ENCODE measurements around the gene DUOXA2. TPM values are rescaled to one million over a fixed set of nuclear protein-coding genes. Genes with fewer than 3 reads are reported as not detected.

Gene DUOXA2
- total RNA-seq, 1 experiment from 2014 or later = not detected

DNA sequence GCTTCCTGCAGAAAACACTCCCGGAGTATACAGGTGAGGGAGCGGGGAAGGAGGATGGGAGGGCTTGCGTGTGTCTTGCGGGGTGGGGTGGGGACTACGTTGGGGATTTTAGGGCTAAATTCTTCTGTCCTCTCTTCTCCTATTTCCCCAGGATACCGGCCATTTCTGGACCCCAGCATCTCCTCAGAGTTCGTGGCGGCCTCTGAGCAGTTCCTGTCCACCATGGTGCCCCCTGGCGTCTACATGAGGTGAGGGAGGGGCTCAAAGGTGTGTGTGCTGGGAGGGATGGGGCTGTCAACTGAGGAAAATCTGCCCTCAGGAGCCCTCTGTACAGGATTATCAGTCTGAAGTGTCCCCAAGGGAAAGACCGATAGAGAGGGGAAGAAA is 22.2 kb downstream of the DUOXA2 start:
- DNase-seq (ENCODE audit: low read depth) = no peak

DNA sequence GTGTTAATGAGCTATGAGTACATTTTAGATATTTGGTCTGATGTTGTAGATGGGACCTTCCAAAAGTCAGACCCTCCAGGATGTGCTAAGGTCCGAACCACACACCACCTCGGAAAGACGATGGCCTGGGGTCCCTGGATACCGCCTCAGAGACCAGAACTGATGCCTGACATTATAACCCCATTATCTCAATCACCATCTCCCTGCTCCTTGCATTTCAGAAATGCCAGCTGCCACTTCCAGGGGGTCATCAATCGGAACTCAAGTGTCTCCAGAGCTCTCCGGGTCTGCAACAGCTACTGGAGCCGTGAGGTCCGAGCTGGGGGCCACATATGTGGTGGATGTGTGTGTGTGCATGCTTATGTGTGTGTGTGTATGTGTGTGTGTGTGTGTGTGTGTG is 23.6 kb downstream of the DUOXA2 start:
- DNase-seq (ENCODE audit: low read depth) = no peak

DNA sequence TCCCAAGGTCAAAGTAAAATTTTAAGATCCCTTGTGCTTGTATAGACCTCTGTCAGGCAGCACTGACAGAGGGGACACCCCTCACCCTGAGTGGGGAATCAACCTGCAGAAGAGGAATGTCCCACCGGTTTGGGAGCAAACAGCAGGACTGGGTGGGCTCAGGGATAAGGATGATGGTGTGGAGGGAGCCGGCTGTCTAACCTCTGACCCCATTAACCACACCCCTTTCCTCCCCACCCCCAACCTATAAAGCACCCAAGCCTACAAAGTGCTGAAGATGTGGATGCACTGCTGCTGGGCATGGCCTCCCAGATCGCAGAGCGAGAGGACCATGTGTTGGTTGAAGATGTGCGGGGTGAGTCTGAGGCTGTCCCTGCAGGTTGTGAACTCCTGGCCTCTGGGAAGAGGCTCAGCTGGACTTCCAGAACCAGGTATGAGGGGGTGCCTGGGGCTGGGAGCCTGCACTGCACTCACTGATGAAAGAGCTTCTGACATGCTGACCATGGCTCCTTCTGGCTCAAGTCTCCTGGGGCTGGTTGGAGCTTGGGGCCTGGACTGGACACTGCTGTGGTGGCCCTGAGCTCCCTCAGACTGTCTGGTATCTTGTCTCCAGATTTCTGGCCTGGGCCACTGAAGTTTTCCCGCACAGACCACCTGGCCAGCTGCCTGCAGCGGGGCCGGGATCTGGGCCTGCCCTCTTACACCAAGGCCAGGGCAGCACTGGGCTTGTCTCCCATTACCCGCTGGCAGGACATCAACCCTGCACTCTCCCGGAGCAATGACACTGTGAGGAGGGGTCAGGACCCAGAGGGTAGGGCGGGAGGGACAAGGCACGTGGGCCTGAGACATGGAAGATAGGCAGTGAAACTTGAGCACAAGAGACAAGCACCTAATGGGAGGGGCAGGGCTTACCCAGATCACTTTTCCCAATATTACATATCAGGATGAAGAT is 25.0 kb downstream of the DUOXA2 start:
- DNase-seq (ENCODE audit: low read depth) = no peak

DNA sequence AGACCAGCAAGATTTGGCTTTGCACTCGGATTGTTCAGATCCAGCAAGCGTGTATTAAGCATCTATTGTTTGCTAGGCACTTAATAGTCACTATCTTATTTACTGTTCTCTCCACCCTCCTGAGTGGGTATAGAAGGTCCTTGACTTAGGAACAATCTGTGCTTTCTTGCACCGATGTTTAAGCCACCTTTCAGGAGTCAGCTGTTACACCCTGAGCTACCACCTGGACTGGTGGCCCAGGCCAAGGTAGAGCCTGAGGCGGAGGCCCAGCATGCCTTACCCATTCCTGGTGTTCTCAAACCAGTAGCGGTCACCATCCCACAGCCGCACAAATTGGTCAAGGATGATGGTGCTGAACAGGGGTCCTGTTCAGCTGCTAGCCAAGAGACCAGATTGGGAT is 25.6 kb downstream of the DUOXA2 start:
- DNase-seq (ENCODE audit: low read depth) = no peak

DNA sequence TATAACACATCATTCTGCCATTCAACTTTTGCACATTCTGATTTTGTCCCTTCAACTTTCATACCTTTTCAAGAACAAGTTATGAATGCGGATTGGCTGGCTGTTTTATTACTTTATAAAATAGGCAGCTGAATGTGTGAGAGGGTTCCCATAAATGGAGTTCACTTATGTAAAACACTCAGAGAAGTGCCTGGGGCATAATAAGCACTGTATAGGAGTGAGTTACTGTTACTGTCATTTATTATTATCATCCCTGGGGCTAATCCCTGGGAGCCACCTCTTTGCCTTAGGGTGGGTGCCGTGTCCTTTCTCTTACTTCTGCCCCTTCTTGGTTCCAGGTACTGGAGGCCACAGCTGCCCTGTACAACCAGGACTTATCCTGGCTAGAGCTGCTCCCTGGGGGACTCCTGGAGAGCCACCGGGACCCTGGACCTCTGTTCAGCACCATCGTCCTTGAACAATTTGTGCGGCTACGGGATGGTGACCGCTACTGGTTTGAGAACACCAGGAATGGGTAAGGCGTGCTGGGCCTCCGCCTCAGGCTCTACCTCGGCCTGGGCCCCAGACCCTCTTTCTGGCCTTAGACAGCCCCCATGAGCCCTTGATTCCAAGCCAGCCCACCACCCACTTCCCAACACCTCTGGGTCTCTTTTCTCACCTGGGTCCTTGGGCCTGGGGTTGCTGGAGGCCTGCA is 26.6 kb downstream of the DUOXA2 start:
- DNase-seq (ENCODE audit: low read depth) = no peak

DNA sequence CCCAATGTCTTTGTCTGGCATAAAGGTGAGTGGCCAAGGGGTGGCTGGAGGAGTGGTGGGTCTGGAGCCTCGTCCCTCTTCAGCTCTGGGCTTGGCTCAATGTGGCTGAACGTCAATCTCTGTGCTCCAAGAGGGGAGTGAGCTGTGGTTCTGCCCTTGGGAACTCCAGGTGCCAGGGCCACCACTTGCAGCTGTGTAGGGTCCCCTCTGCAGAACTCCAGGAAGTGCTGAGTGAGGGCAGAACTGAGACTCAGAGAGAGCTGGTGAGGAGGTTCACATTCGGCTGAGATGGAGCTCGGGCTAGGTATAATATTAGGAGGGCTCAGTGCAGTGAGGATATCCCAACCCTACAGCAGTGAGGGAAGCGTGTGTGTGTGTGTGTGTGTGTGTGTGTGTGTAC is 27.3 kb downstream of the DUOXA2 start:
- DNase-seq (ENCODE audit: low read depth) = no peak

- no peak for DNase-seq (ENCODE audit: low read depth)
Observed at GRCh38 chr15:45143056-45143455, 28.9 kb downstream of the DUOXA2 start.

DNA sequence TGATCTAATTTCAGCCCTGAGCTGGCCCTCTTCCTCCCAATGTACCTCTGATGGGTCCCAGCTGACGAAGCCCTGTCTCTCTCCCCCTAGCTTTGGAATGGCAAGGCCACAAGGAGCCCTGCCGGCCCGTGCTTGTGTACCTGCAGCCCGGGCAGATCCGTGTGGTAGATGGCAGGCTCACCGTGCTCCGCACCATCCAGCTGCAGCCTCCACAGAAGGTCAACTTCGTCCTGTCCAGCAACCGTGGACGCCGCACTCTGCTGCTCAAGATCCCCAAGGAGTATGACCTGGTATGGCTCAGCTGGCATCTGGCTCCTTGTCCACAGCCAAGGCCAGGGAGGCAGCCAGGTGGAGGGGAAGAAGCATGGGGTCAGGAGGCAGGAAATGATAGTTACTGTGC is 29.8 kb downstream of the DUOXA2 start:
- no peak for DNase-seq (ENCODE audit: low read depth)

GRCh38 chr15:45144775-45145174 is 30.6 kb downstream of the DUOXA2 start:
- no peak for DNase-seq (ENCODE audit: low read depth)

- no peak for DNase-seq (ENCODE audit: low read depth)
Observed at GRCh38 chr15:45146405-45146804, 32.3 kb downstream of the DUOXA2 start.

GRCh38 chr15:45147606-45148005 is 33.5 kb downstream of the DUOXA2 start:
- no peak for DNase-seq (ENCODE audit: low read depth)

GRCh38 chr15:45148076-45149059 is 34.2 kb downstream of the DUOXA2 start:
- DNase-seq (ENCODE audit: low read depth) = no peak

- DNase-seq (ENCODE audit: low read depth) = no peak
Observed at GRCh38 chr15:45149060-45149459, 34.9 kb downstream of the DUOXA2 start.

DNA sequence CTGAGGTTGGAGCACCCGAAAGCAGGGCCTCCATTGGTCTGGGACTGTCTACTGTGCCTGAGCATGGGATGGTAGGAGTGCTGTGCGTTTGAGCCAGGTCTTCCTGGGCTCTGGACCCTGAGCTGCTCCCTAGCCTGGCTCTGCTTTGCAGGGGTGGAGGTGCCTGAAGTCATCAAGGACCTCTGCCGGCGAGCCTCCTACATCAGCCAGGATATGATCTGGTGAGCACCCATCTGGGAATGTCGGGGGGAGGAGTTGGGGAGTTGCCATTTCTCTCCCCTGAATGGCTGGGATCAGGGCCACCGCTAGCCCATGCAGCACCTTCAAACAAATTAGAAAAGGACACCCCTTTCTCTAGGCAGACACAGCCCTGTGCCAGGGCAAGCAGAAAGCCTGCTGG is 36.4 kb downstream of the DUOXA2 start:
- no peak for DNase-seq (ENCODE audit: low read depth)

DNA sequence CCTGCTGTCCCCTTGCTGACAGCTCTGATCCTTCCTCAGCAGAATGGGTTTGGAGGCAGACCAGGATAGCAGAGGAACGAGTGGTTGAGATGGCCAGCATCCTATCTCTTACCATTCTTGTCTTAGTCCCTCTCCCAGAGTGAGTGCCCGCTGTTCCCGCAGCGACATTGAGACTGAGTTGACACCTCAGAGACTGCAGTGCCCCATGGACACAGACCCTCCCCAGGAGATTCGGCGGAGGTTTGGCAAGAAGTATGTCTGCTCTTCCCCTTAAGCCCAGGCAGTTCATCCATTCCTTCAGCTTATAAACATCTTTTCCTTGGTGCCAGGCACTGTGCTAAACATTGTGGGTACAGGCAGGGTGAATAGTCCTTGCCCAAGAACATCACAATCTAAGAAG is 36.9 kb downstream of the DUOXA2 start:
- no peak for DNase-seq (ENCODE audit: low read depth)

DNA sequence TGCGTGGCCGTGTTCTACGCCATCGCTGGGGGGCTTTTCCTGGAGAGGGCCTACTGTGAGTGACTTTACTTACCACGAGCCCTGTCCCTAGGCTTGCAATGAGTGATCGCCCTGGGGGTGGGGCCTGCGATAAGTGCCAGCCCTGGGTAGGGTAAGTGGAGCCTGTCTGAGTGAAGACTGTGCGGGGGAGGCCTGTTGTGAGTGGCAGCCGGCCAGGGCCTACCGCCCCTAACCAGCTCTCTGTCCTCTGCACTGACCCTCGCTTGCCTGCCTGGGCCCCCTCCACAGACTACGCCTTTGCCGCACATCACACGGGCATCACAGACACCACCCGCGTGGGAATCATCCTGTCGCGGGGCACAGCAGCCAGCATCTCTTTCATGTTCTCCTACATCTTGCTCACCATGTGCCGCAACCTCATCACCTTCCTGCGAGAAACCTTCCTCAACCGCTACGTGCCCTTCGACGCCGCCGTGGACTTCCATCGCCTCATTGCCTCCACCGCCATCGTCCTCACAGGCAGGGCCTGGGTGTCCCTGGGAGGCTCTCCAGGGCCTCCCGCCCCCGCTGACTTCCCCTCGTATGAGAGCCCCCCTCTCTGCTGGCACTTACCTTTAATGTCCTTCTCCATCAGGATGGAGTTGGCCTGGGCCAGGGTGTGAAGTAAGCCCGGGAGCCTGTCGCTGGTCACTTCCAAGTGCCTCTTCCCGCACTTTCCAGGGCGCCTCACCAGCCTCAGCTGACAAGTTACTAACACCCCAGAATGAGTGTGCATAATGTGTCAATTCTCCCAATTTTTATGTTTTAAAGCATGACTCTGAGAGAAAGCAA is 38.1 kb downstream of the DUOXA2 start:
- no peak for DNase-seq (ENCODE audit: low read depth)

- no peak for DNase-seq (ENCODE audit: low read depth)
Observed at GRCh38 chr15:45155739-45156138, 41.6 kb downstream of the DUOXA2 start.

- DNase-seq (ENCODE audit: low read depth) = peak; percentile 21
Observed at GRCh38 chr15:45156744-45157455, 42.8 kb downstream of the DUOXA2 start.

- peak; percentile 79 for DNase-seq (ENCODE audit: low read depth)
Observed at GRCh38 chr15:45157974-45158373, 43.8 kb downstream of the DUOXA2 start.

- no peak for DNase-seq (ENCODE audit: low read depth)
Observed at GRCh38 chr15:45161666-45162065, 47.5 kb downstream of the DUOXA2 start.
